Sigmoid colon (tissue), 3 donors: ENCODE measurements around the gene CDKN2C.

Source experiments
- CTCF ChIP-seq, 4 experiments: fragments of 450-650 bp in 3 of 4; fragments of 200-600 bp in 1 of 4; IDR thresholded peaks; one replicate each; pipeline ENCODE4 v1.5.1; 2016 to 2019; ENCODE audit warnings: antibody characterized with exemption in 4 of 4, mild to moderate bottlenecking in 3 of 4, moderate library complexity in 2 of 4
- POLR2A ChIP-seq, 2 donors: fragments of 450-650 bp; IDR thresholded peaks; one replicate each; pipeline ENCODE4 v1.6.1; 2016; ENCODE audit warnings: antibody characterized with exemption in 2 of 2, mild to moderate bottlenecking in 2 of 2, moderate library complexity in 2 of 2

- TF ChIP-seq CTCF (IDR thresholded peaks at IDR 0.05) (no peak), POLR2A (IDR thresholded peaks at IDR 0.05) (no peak)
Observed at GRCh38 chr1:50974618-50974935, 4.5 kb downstream of the CDKN2C start.
